H9 (cell line): ENCODE results near the gene BRAF. TPM values are rescaled to one million over a fixed set of nuclear protein-coding genes. Genes with fewer than 3 reads are reported as not detected.

Experiments
- DNase-seq: peaks from one replicate; pipeline ENCODE4 v3.0.0-alpha.2; 2017
- H2AFZ ChIP-seq: one replicate; pipeline ENCODE4 v1.6.1; 2013; ENCODE audit warnings: mild to moderate bottlenecking, low read length, control low read depth, moderate library complexity
- H2AK5ac ChIP-seq: 2 replicates; pipeline ENCODE4 v1.6.1; 2013; ENCODE audit warnings: low read length, control low read depth, mixed read lengths; ENCODE audit not compliant: insufficient read length
- H2BK120ac ChIP-seq: one replicate; pipeline ENCODE4 v1.6.1; 2013; ENCODE audit warnings: low read depth, mild to moderate bottlenecking, low read length, control low read depth, inconsistent platforms; ENCODE audit not compliant: poor library complexity, severe bottlenecking
- H2BK12ac ChIP-seq: 2 replicates; pipeline ENCODE4 v1.6.1; 2013; ENCODE audit warnings: low read length, control low read depth, mixed read lengths, low read depth; ENCODE audit not compliant: insufficient read length
- H2BK15ac ChIP-seq: 2 replicates; pipeline ENCODE4 v1.6.1; 2013; ENCODE audit warnings: low read depth, low read length, control low read depth
- H2BK20ac ChIP-seq: one replicate; pipeline ENCODE4 v1.6.1; 2013; ENCODE audit warnings: low read depth, mild to moderate bottlenecking, low read length, control low read depth, inconsistent platforms; ENCODE audit not compliant: poor library complexity, severe bottlenecking
- H2BK5ac ChIP-seq: 2 replicates; pipeline ENCODE4 v1.6.1; 2013; ENCODE audit warnings: low read length, control low read depth, mixed read lengths; ENCODE audit not compliant: insufficient read length
- H3K14ac ChIP-seq: 2 replicates; pipeline ENCODE4 v1.6.1; 2013; ENCODE audit warnings: low read length, control low read depth; ENCODE audit not compliant: insufficient read depth
- H3K18ac ChIP-seq: 2 replicates; pipeline ENCODE4 v1.6.1; 2013; ENCODE audit warnings: low read depth, mild to moderate bottlenecking, mixed read lengths, low read length, control low read depth; ENCODE audit not compliant: insufficient read length
- H3K23ac ChIP-seq: 2 replicates; pipeline ENCODE4 v1.6.1; 2013; ENCODE audit warnings: low read length, control low read depth, mixed read lengths, low read depth; ENCODE audit not compliant: insufficient read length
- H3K23me2 ChIP-seq: 2 replicates; pipeline ENCODE4 v1.6.1; 2013; ENCODE audit warnings: low read depth, mild to moderate bottlenecking, mixed read lengths, low read length, control low read depth; ENCODE audit not compliant: insufficient read length, poor library complexity, severe bottlenecking
- H3K27ac ChIP-seq: 2 replicates; pipeline ENCODE4 v1.5.1; 2013; ENCODE audit warnings: low read length, control low read depth, mixed read lengths, low read depth; ENCODE audit not compliant: insufficient read length
- H3K27me3 ChIP-seq: 2 replicates; pipeline ENCODE4 v1.6.1; 2013; ENCODE audit warnings: low read length, control low read depth, inconsistent platforms; ENCODE audit not compliant: insufficient read depth
- H3K4ac ChIP-seq: 2 replicates; pipeline ENCODE4 v1.6.1; 2013; ENCODE audit warnings: low read depth, mild to moderate bottlenecking, control low read depth, inconsistent platforms, low read length, moderate library complexity
- H3K4me1 ChIP-seq: 2 replicates; pipeline ENCODE4 v1.6.1; 2013; ENCODE audit warnings: low read length, control low read depth, inconsistent platforms; ENCODE audit not compliant: insufficient read depth
- H3K4me2 ChIP-seq: 2 replicates; pipeline ENCODE4 v1.6.1; 2013; ENCODE audit warnings: low read length, control low read depth, mixed read lengths; ENCODE audit not compliant: insufficient read length, insufficient read depth
- H3K56ac ChIP-seq: 2 replicates; pipeline ENCODE4 v1.6.1; 2013; ENCODE audit warnings: low read depth, mild to moderate bottlenecking, mixed read lengths, low read length, control low read depth; ENCODE audit not compliant: insufficient read length
- H3K79me1 ChIP-seq: 2 replicates; pipeline ENCODE4 v1.6.1; 2013; ENCODE audit warnings: low read depth, mild to moderate bottlenecking, moderate library complexity, low read length, control low read depth, inconsistent platforms; ENCODE audit not compliant: insufficient read depth, poor library complexity, severe bottlenecking
- H3K79me2 ChIP-seq: 2 replicates; pipeline ENCODE4 v1.6.1; 2013; ENCODE audit warnings: low read length, control low read depth, inconsistent platforms; ENCODE audit not compliant: insufficient read depth
- H3K9ac ChIP-seq: 2 replicates; pipeline ENCODE4 v1.6.1; 2013; ENCODE audit warnings: low read length, control low read depth, mixed read lengths; ENCODE audit not compliant: insufficient read length; ENCODE audit errors: extremely low read depth
- H3K9me3 ChIP-seq: one replicate; pipeline ENCODE4 v1.6.1; 2013; ENCODE audit warnings: low read depth, low read length, inconsistent platforms; ENCODE audit not compliant: control insufficient read depth
- H3T11ph ChIP-seq: one replicate; pipeline ENCODE4 v1.6.1; 2013; ENCODE audit warnings: mild to moderate bottlenecking, low read length, control low read depth, inconsistent platforms
- H4K20me1 ChIP-seq: one replicate; pipeline ENCODE4 v1.6.1; 2013; ENCODE audit not compliant: control insufficient read depth, insufficient read length, insufficient read depth
- H4K5ac ChIP-seq: 2 replicates; pipeline ENCODE4 v1.6.1; 2013; ENCODE audit warnings: low read depth, mild to moderate bottlenecking, mixed read lengths, low read length, control low read depth; ENCODE audit not compliant: insufficient read length
- H4K8ac ChIP-seq: replicated peaks from 2 replicates; pipeline ENCODE4 v1.6.1; 2013; ENCODE audit warnings: low read length, control low read depth, mixed read lengths, low read depth; ENCODE audit not compliant: insufficient read length
- H4K91ac ChIP-seq: 2 replicates; pipeline ENCODE4 v1.6.1; 2013; ENCODE audit warnings: low read depth, mild to moderate bottlenecking, moderate library complexity, mixed read lengths, low read length, control low read depth; ENCODE audit not compliant: insufficient read length
- H3K27ac Mint-ChIP-seq, 3 experiments: 2 replicates in 2 of 3; 3 replicates in 1 of 3; pipeline ENCODE4 v1.8.0; 2020 to 2021; ENCODE audit warnings: mixed read lengths in 3 of 3, mild to moderate bottlenecking in 1 of 3, moderate library complexity in 1 of 3
- H3K27me3 Mint-ChIP-seq: 2 replicates; pipeline ENCODE4 v1.8.0; 2021; ENCODE audit warnings: low read depth, mild to moderate bottlenecking, moderate library complexity, mixed read lengths
- H3K36me3 Mint-ChIP-seq, 3 experiments: 2 replicates in 2 of 3; 3 replicates in 1 of 3; pipeline ENCODE4 v1.8.0; 2020 to 2021; ENCODE audit warnings: low read depth in 3 of 3, mixed read lengths in 3 of 3; ENCODE audit not compliant: insufficient read depth in 1 of 3
- H3K4me1 Mint-ChIP-seq, 2 experiments: 2 replicates each; pipeline ENCODE4 v1.8.0; 2020; ENCODE audit warnings: mixed read lengths in 2 of 2
- H3K4me3 Mint-ChIP-seq, 2 experiments: 2 replicates in 1 of 2; 3 replicates in 1 of 2; pipeline ENCODE4 v1.8.0; 2020 to 2021; ENCODE audit warnings: mild to moderate bottlenecking in 2 of 2, mixed read lengths in 2 of 2, moderate library complexity in 1 of 2
- H3K9me3 Mint-ChIP-seq, 2 experiments: 2 replicates in 1 of 2; 3 replicates in 1 of 2; pipeline ENCODE4 v1.8.0; 2020; ENCODE audit warnings: mild to moderate bottlenecking in 2 of 2, mixed read lengths in 2 of 2, moderate library complexity in 1 of 2
- CTCF ChIP-seq: fragments of 200-600 bp; sonication (generic); conservative IDR thresholded peaks from 3 replicates; pipeline ENCODE4 v1.8.0; 2021; ENCODE audit warnings: antibody characterized with exemption, mild to moderate bottlenecking
- total RNA-seq: library from RNA; stranded (reverse); gene quantifications from 2 replicates; pipeline ENCODE4 v1.2.1, GENCODE V29; 2021

BRAF gene
- total RNA-seq, 1 experiment from 2014 or later: 32.9 TPM

DNA sequence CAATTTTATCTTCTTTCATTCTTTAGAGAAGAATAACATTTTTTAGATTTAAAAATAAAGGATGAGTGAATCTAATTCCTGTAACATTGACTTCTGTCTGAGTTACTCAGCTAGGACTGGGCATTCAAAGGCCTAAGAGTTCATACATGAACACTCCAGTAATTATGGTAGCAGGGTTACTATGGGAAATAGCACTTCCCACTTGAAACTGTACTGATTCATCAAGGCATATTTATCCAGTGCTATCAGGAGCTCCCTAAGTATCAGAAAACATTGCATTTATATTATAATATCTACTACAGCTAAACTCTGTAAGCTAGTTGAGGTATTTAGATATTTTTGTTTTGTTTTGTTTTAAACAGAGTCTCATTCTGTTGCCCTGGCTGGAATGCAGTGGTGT, 186.4 kb downstream of the BRAF start:
- Histone ChIP-seq H2BK20ac (no peak overlapping the region), H3T11ph (no peak overlapping the region), H3K79me2 (no peaks in the 10 kb centered on the region), H2BK12ac (no peak overlapping the region), H2AK5ac (no peak overlapping the region), H2BK15ac (no peak overlapping the region), H3K14ac (no peak overlapping the region), H3K23me2 (no peaks in the 10 kb centered on the region), H3K9me3 (no peaks in the 10 kb centered on the region), H3K4ac (no peak overlapping the region), H4K20me1 (no peaks in the 10 kb centered on the region), H2BK5ac (no peak overlapping the region), H4K8ac (no peak overlapping the region), H3K79me1 (no peaks in the 10 kb centered on the region), H3K27me3 (no peaks in the 10 kb centered on the region), H4K91ac (no peak overlapping the region), H3K18ac (no peak overlapping the region), H3K56ac (no peak overlapping the region), H4K5ac (no peak overlapping the region), H2AFZ (no peak overlapping the region), H3K4me1 (no peaks in the 10 kb centered on the region), H3K23ac (no peak overlapping the region), H3K9ac (no peak overlapping the region), H3K4me2 (no peak overlapping the region), H2BK120ac (no peak overlapping the region), H3K27ac (no peak overlapping the region)
- H3K4me1 Mint-ChIP-seq: peaks cover 6 to 12% of the 10 kb centered on the region in 2 experiments
- no peak for TF ChIP-seq CTCF
- peaks cover 6 to 19% (median 18%) of the 10 kb centered on the region in 3 experiments for H3K36me3 Mint-ChIP-seq
- no peak for DNase-seq
- H3K9me3 Mint-ChIP-seq: no peaks in the 10 kb centered on the region
- no peaks in the 10 kb centered on the region for H3K27me3 Mint-ChIP-seq
- no peak overlapping the region for H3K4me3 Mint-ChIP-seq
- no peak overlapping the region for H3K27ac Mint-ChIP-seq
